NCI-H2196 (cell line): Measurements from ENCODE around the gene RAD9A.

Experiments used
- DNase-seq: peaks from one replicate; lab custom pipeline; 2025; ENCODE audit not compliant: unreplicated experiment; lab: John Stamatoyannopoulos, UW

Gene RAD9A

DNA sequence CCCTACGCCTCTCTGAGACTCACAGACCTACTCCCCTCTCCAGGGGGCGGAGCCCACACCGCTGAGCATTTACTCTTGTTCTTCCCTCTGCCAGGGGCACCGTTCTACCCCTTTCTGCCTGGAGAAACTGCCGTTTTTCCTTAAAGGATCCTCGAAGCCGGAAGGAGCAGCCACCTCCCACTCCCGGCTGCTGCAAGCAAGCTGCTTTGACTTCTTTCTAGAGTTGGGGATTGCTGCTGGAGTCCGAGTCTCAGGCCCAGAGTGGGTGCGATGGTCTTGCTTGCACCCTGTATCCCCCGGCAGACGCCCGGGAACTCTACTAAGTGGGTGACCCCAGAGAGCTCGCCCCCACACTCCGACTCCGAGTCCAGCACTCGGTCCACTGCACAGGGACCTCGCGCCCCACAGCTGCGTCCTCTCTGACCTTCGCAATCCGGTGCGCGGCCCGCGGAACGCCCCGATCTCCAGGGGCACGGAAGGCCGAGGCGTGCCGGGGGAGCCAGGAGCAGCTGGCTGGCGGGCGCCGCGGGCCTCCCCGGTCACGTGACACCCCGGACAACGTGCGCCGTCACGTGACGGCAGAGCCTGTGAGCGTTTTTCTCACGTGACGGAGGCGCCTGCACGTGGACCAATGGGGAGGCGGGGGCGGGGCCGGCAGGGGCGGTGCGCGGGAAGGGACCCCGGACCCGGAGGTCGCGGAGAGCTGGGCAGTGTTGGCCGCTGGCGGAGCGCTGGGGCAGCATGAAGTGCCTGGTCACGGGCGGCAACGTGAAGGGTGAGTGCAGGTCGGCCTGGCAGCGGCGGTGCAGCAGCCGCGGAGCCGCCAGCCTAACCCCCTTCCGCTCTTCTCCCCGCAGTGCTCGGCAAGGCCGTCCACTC is at the start of gene RAD9A:
RAD9A (plus strand) TSS at position 683 of the 879 bp plus-strand sequence; CDS start at position 742, 59 bp downstream.
- DNase-seq: peak; percentile 97

DNA sequence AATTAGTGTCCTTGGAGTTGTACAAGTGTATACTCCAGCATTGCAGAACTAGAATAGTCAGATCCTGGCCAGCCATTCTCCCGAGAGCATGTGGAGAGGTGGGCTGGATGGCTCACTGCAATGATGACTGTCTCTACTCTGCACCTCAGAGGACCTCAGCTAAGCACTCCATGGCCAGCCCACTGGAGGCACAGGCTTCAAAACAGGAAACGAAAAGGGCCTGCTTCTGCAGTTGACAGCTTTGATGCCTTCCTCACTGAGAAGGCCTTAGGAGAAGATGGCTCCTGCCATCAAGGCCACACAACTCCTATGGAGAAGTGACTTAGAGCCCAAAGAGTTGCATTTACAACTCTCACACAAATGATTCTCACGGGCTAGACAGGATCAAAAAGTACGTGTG is 47.5 kb upstream of the RAD9A start:
- DNase-seq: no peak

DNA sequence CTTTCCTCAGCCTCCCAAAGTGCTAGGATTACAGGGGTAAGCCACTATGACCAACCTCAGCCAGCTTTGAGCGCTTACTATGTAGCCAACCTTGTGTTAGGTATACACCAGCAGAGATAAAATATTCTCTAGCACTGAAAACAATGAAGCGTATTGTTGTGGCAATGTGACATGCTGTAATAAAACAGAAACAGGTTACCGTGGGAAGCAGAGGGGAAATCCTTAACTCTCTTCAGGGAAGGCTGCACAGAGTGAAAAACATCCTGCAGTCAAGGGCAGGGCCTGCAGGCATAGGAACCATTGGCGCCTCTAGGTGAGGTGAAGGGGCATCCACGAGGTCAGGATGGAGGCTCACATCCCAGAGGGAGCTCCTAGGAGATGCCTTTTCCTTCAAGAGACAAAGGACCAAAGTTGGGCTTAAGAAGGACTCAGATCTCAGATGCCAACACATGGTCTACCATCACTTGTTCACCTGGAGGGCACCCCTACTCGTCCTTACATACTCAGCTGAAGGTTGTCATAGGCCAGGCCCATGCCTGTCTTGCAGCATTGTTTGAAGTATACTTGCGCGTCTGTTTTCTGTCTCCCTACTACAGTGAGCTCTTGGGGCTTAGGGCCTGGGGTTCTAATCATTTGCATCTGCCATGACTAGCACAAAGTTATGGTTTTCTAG is 46.4 kb upstream of the RAD9A start:
- no peak for DNase-seq

DNA sequence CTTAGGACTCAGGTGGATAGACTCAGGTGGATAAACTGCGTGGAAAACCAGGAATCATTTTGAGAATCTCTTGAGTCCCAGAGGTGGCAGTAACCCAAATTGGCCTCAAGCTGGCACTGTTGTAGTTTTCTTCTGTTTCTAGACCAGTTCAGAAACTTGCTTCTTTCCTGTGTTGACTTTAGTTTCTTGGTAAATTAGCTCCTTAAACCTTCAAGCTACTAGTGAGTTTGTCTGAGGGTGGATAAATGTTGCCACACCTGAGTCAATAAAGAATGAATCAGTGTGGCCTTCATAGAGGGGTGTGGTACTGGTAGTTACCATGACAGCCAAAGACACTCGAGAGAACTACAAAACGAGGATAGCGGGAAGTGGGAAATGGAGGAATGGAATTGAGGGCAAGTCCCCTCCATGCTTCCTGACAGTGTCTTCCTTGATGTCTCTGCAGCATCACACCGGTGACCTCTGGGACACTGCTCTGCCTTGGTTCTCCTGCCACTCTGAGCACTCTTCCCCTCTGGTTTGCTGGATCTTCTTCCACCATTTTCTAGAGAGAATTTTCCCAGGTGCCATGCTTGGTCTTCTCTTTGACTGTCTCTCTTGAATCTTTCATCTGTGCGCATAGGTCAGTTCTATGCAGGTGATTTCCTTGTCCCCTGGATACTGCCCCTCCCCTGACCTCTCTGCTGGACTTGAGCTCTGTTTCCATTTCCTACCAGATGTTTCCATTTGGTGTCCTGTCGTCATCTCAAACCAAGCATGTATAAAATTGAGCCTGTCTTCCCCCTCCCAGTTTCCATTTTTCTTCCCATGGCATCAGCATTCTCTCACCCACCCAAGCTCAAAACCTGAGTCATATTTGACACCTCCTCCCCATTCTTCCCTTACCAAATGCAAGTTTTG is 45.6 kb upstream of the RAD9A start:
- peak; percentile 48 for DNase-seq

DNA sequence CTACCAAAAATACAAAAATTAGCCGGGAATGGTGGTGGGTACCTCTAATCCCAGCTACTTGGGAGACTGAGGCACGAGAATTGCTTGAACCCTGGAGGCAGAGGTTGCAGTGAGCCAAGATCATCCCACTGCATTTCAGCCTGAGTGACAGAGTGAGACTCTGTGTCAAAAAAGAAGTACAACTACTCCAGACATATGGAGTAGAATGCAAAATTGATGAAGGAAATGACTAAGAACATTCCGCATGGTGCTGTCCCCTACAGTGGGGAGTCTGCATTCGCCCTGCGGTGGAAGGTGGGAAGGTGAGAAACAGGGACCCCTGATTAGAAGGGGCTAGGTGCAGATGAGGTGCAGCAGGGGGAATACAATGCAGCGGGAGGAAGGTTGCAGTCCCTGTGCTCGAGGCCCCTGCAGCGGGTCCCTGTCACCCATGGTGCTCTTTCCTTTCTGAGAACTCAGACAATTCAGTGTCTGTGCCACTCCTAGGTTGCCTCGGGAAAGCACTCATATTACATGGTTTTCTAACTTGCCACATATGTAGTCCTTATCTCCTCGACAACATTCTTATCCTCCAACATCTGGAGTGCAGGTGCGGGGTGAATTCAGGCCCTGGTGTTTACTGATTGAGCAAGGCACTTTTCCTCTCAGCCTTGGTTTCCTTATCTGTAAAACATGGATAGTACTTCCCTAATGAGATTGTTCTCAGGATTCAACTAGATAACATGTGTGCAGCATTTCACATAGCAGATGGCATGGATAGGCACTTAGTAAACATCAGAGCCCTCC is 43.6 kb upstream of the RAD9A start:
- no peak for DNase-seq

DNA sequence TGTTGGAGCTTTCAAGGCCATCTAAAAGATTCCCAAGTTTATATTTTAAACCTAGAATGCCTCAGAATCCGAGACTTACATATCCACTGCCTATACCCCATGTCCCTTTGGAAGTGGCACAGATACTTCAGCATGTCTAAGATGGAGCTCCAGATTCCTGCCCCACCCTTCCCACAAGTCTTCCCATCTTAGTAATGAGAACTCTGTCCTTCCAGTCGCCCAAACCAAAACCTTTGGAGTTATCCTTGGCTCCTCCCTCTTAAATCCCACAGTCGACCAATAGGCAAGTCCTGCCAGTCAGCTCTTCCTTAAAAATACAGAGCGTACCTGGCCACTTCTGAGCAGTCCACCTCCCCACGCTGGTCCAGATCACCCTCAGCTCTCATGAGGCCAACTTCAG is 42.8 kb upstream of the RAD9A start:
- no peak for DNase-seq

DNA sequence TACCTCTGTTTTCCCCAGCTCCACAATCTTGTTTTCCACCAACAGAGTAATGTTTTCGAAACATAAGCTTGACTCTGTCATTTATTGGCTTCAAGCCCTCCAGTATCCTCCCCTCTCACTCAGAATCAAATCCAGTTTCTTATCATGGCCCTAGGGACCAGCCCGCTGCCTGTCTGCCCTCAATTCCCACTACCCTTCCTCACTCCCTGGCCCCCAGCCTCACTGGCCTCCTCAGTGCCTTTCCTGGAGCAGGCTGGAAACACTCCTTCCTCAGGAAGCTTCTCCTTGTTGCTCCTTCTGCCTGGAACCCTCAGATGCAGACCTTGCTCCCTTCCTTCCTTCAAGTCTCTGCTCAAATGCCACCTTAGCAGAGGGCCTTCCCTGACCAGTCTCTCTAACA is 42.3 kb upstream of the RAD9A start:
- no peak for DNase-seq

DNA sequence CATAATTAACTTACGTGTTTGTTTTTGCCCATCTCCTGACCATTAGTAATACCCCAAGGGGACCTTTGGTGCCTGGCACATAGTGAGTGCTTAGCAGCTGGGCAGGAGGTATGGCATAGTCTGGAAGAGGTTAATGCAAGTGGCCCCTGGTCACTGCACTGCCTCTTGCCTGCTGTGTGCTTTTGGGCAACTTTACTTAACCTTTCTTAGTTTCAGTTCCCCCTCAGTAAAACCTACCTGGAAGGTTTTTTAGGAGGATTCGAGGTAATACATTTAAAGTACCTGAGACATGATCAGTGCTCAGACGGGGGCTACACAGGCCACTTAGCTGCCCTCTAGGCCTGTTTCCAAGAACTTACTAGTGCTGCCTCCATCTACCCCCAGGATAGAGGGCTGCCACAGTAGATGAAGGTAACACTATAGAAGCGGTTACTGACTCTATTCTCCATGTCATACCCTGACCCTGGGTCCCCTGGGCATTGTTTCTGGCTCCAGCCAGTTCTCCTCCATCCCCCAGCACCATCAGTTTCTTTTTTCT is 41.8 kb upstream of the RAD9A start:
- DNase-seq: no peak

DNA sequence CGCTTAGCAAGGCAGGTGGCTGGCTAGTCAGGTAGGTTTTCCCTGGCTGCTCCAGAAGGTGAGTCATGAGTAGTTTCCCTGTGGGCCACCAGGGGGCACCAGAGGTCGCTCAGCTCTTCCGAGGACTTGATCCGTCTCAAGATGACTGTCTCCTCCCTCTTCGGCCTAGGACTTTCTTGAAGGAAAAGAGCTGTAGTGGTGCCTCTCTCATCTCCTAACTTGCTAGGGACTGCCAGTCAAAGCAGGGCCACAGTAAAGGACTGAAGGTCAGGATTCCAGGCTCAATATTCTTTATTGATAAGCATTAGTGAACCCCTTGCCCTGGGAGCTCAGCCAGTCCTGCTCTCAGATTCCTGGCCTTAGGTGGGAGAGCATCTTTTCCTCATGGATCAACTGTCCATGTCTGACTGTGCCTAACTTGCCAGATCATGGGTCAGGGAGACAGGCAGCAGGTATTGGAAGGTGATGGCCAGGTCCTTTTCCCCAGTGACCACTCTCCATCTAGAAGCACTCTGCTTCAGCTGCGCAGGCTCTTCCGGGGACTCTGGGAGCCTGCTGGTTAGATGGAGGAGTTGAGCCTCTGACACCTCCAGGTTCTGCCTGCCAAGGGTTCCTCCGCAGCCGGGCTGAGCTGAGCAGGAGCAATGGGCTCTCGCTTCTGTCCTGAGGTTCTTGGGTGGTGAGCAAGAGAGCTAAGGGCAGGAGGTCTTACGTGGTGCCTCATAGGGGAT is 40.3 kb upstream of the RAD9A start:
- peak; percentile 72 for DNase-seq

DNA sequence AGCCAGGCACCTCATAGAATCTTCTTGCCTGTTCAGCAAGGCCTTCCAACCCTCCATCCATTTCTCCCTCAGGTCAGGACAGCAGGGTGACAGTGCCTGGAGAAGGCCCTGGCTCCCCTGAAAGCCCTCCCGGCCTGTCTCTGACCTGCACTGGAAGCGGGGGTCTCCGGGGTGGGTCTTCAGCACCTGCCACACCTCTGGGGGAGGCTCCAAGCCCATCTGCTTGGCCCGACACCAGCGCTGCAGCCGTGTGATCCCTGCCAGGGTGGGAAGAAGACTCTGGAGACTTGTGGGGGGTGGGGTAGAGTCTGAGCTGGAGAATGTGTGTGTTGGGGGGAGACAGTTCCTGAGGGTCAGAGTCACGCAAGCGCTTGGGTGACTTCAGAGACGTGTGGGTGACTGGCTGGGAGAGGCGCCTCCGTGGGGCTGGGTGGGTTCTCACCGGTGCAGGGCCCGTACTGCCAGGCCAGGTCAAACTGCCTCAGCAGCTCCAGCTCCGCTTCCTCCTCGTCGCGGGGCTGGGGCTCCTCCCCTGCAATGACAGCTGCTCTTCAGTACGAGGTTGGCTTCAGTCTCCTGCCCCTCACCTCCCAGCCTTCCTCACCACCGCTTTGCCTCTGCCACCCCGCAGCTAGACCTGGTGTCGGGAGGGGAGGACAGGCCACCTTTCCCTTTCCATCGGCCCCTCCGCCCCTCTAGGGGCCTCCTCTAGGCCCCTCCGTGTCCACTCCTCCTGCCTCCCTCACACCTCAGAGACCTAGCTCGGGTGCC is 39.1 kb upstream of the RAD9A start:
- peak; percentile 75 for DNase-seq

DNA sequence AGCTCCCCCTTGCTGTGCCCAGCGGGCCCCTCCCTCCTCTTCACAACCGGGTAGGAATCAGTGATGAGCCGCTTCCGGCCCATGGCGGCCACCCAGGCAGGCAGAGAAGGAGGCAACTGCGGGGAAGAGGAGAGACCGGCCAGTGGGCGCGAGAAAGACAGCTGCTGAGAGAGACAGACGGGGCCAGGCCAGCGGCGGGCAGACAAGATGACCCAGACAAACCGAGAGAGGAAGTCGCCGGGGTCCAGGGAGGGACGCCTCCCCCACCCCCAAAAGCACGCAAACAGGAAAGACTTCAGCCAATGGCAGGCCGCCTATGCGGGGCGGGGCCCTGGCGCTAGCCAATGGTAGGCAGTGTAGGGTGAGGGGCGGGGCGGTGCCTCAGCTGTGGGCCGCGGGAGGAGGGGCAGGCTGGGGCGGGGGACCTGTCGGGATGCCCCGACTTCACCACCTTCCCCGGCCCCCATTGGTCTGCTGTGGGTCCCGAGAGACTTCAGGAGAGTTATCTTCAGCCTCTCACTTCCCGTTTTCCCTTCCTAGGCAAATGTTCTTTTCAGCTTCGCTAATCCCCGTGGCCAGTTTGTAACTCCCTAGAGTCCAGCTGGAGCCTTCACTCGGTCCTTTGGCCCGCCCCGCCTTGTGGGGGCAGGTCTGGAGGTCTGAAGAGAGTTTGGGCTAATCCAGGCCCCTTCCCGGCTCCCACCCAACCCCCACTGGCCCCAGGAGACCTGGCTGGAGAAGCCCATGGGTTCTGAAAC is 38.3 kb upstream of the RAD9A start, which contains the start of gene POLD4:
POLD4 (minus strand) TSS at position 230 of the 758 bp plus-strand sequence; CDS start at position 83, 147 bp downstream.
- DNase-seq: peak; percentile 93

DNA sequence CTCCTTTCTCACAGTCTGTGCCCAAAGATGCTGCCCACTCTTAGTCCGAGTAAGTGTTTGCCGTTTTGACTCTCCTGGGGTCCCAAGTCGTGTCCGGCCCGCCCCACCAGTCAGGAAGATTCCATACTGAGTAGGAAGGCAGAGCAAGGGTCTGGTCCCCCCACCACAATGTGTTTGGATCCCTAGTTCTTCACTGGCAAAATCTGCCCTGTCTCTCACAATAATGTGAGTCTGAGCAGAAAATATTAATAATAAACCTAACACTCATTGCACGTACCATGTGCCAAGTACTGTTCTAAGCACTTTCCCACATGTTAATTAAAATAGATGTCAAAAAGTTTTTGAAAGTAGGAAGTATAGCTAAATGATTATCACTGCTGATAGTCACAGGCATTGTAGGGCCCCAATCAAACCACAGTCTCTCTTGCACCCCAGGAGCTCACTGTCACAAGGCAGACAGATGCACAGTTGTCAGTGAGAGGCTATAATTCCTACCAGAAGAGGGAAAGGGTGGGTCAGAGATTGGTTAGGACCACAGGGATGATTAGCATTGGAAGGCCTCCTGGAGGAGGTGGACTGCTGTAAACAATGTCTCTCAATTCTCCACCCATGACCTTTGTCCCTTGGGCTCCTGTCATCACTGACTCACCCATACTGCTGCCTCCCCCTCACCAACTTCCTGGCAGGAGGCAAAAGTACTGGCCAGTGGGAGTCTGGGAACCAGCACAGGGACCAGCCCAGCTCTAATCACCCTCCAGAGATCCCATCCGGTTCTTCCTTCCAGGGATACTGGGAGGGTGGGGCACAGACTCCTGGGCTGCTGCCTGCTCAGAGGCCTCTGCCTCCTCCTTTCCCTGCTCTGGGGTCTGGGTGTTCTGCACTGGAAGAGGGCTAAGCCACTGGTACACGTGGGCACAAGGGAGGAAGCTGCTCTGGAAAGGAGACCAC is 37.4 kb upstream of the RAD9A start:
- DNase-seq: no peak

DNA sequence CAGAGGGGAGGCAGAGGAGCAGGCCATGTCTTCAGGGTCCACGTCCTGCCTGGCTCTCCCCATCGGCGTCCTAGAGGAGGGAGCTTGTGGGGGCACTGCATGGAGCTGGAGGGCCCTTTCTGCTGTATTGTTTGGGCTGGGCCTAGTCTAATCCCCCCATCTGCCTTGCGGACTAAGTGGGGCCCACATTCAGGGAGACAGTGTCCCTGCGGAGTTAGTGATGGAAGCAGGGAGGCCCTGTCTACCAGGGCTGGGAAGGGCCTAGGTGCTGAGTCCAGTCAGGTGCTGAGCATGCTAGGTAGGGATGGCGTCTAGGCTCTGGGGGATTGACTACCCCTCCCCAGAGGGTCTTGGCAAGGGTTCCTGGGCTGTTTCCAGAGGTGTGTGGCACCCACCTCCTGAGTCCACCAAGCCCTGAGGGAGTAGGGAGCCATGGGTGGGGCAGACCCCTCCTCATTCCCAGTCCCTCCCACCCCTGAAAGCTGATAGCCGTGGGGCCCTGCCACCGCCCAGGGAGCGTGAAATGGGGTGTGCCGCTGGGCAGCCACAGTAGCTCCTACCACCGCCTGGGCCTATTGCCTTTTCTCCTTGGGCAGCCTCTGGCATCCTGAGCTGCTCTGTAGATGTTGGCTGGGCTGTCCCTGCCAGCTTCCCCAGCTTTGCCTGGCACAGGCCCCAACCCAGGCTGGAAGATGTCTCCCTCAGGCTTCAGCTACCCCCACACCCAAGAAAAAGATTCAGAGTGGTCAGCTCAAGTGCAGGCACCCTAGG is 36.6 kb upstream of the RAD9A start:
- DNase-seq: no peak

DNA sequence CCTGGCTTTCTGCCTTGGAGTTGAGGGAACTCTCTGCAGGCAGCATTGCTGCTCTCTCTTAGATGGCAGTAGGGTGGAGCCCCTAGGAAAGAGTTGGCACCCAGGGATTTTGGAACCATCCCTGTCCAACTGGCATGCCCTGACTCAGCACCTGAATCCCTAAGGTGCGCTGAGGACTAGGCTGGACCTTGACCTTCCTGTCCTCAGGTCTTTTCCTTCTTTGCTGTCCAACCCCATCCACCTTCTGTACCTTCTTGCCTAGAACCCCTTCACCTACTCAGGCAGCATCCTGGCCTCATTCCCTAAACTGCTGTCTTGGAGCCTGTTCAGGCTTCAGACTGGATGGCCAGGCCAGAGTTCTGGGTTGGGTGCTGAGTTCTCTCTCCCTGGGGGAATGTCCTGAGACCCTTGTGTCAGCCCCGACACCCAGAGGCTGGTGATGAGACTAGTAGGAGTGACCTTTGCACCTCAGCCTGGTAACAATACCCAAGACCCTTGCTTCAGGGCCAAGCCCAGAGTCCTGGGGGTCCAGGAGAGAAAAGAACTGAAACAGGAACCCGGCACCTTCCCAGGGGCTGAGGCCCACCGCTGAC is 35.9 kb upstream of the RAD9A start:
- DNase-seq: no peak

DNA sequence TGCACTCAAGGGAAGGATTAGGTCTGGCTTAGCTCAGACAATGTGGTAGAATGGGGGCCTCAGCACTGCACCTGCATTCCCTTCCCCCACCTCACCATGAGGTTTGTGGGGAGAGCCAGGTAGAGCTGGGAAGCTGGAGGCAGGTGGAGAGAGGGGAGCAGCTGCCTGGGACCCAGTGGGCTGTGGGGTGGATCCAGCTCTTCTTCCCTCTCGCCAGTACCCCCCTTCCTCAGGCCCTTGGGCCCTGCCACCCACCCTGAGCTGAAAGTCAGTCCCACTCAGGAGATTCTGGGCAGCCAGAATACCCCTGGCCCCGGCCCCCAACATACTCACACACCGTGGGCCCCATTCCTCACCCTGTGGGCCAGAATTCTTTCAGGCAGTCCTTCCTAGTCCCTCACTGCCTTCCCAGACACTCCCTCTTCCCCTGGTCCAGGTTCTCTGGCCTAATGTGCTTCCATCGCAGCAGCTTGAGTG is 35.4 kb upstream of the RAD9A start:
- no peak for DNase-seq
